Neural cell (in vitro differentiated cells): Measurements from ENCODE around the gene ROPN1B. TPM values are rescaled to one million over a fixed set of nuclear protein-coding genes. Genes with fewer than 3 reads are reported as not detected.

Experiments
- H2AFZ ChIP-seq: fragments of 200-600, 300-800 bp; sonication (generic), shearing (Covaris generic); 2 replicates; pipeline ENCODE4 v1.6.0; 2014; ENCODE audit warnings: low read depth, mild to moderate bottlenecking, antibody characterized with exemption, low read length, moderate library complexity
- H3F3A ChIP-seq: fragments of 200-600 bp; shearing (Covaris generic); 2 replicates; pipeline ENCODE4 v1.6.1; 2016; ENCODE audit warnings: mild to moderate bottlenecking, moderate library complexity, mixed read lengths, antibody characterized with exemption, low read length; ENCODE audit not compliant: insufficient read depth, poor library complexity, severe bottlenecking
- H3K27ac ChIP-seq: fragments of 200-600, 300-800 bp; sonication (generic), shearing (Covaris generic); 2 replicates; pipeline ENCODE4 v1.5.1; 2014; ENCODE audit warnings: mild to moderate bottlenecking, low read length, moderate library complexity
- H3K27me3 ChIP-seq: fragments of 300-800, 200-600 bp; sonication (generic), shearing (Covaris generic); 2 replicates; pipeline ENCODE4 v1.6.0; 2014; ENCODE audit warnings: mild to moderate bottlenecking, low read depth, low read length, moderate library complexity; ENCODE audit not compliant: insufficient read depth
- H3K36me3 ChIP-seq: fragments of 300-800, 200-600 bp; sonication (generic), shearing (Covaris generic); 2 replicates; pipeline ENCODE4 v1.5.1; 2014; ENCODE audit warnings: mild to moderate bottlenecking, antibody characterized with exemption, low read length, moderate library complexity; ENCODE audit not compliant: insufficient read depth
- H3K4me2 ChIP-seq: fragments of 300-800, 200-600 bp; sonication (generic), shearing (Covaris generic); 2 replicates; pipeline ENCODE4 v1.6.0; 2014; ENCODE audit warnings: mild to moderate bottlenecking, low read length
- H3K4me3 ChIP-seq: fragments of 300-800, 200-600 bp; sonication (generic), shearing (Covaris generic); 2 replicates; pipeline ENCODE4 v1.5.1; 2014; ENCODE audit warnings: mild to moderate bottlenecking, low read length, moderate library complexity
- H3K79me2 ChIP-seq: fragments of 200-600 bp; shearing (Covaris generic); replicated peaks from 2 replicates; pipeline ENCODE4 v1.6.0; 2014; ENCODE audit warnings: mild to moderate bottlenecking, low read length, moderate library complexity; ENCODE audit not compliant: insufficient read depth
- H3K9ac ChIP-seq: fragments of 300-800, 200-600 bp; sonication (generic), shearing (Covaris generic); 2 replicates; pipeline ENCODE4 v1.6.1; 2016; ENCODE audit warnings: mild to moderate bottlenecking, low read length, mixed read lengths
- H3K9me2 ChIP-seq: fragments of 200-600 bp; shearing (Covaris generic); 2 replicates; pipeline ENCODE4 v1.6.1; 2016; ENCODE audit warnings: mild to moderate bottlenecking, low read length, mixed read lengths; ENCODE audit not compliant: insufficient read depth
- H3K9me3 ChIP-seq: fragments of 200-600, 300-800 bp; sonication (generic), shearing (Covaris generic); 2 replicates; pipeline ENCODE4 v1.6.1; 2016; ENCODE audit warnings: mild to moderate bottlenecking, mixed run types, low read length, moderate library complexity, mixed read lengths
- H4K20me1 ChIP-seq: fragments of 200-600 bp; shearing (Covaris generic); 2 replicates; pipeline ENCODE4 v1.6.1; 2016; ENCODE audit warnings: mild to moderate bottlenecking, mixed run types; ENCODE audit not compliant: insufficient read depth
- EP300 ChIP-seq: fragments of 450-650 bp; conservative IDR thresholded peaks from 2 replicates; pipeline ENCODE4 v1.6.1; 2014; ENCODE audit warnings: antibody characterized with exemption, mild to moderate bottlenecking, moderate library complexity; ENCODE audit not compliant: poor library complexity, severe bottlenecking
- EZH2 ChIP-seq: fragments of 200-600, 300-800 bp; shearing (Covaris generic), sonication (generic); IDR thresholded peaks from 2 replicates; pipeline ENCODE4 v1.6.1; 2014; ENCODE audit warnings: antibody characterized with exemption, low read length, borderline replicate concordance, mild to moderate bottlenecking; ENCODE audit not compliant: insufficient read depth, poor library complexity, severe bottlenecking
- MXI1 ChIP-seq: fragments of 450-650 bp; conservative IDR thresholded peaks from 2 replicates; pipeline ENCODE4 v1.6.1; 2014; ENCODE audit warnings: antibody characterized with exemption, mild to moderate bottlenecking; ENCODE audit not compliant: poor library complexity, severe bottlenecking
- POLR2AphosphoS5 ChIP-seq: IDR thresholded peaks from 2 replicates; pipeline ENCODE4 v1.6.1; 2012
- RAD21 ChIP-seq: fragments of 450-650 bp; conservative IDR thresholded peaks from 2 replicates; pipeline ENCODE4 v1.6.1; 2014; ENCODE audit warnings: antibody characterized with exemption, mild to moderate bottlenecking, moderate library complexity
- SMC3 ChIP-seq: fragments of 450-650 bp; conservative IDR thresholded peaks from 2 replicates; pipeline ENCODE4 v1.6.1; 2014; ENCODE audit warnings: antibody characterized with exemption, mild to moderate bottlenecking, moderate library complexity; ENCODE audit not compliant: poor library complexity
- TAF1 ChIP-seq: IDR thresholded peaks from 2 replicates; pipeline ENCODE4 v1.6.1; 2012; ENCODE audit warnings: low read depth
- polyA plus RNA-seq: library from polyadenylated mRNA; depleted of rRNA; stranded (reverse); fragments of >200 nt; gene quantifications from 2 replicates; pipeline ENCODE4 v1.2.3, GENCODE V29; 2014
- TF ChIP-seq, protein P1 (sequence below): fragments of 450-650 bp; IDR thresholded peaks from 2 replicates; pipeline ENCODE4 v1.5.1; 2014; ENCODE audit warnings: antibody characterized with exemption, mild to moderate bottlenecking, moderate library complexity; ENCODE audit not compliant: poor library complexity, severe bottlenecking
- TF ChIP-seq, protein P2 (sequence below): IDR thresholded peaks from 2 replicates; pipeline ENCODE4 v1.6.1; 2012; ENCODE audit warnings: borderline replicate concordance

ROPN1B gene
- polyA plus RNA-seq, 1 donor from 2014 or later = 0.11 TPM

DNA sequence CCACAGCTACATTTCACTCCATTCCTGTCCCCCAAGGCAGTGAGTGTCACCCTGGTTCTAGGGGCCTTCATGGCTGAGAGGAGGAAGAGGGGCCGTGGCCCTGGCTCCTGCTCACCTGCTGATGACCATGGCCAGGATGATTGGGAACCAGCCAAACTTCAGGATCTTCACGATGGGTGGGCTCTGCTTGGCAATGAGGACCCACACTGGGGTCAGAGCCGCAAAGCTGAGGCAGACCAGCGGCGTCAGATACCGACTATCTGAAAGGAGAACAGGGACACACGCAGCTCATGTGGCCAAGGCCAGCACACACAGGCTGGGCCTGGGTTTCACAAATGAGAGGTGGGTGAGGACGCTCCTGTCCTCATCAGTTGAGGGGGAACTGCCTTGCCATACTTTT lies 47.6 kb downstream of the ROPN1B start:
- no peak overlapping the region for H3K9ac ChIP-seq
- H3K79me2 ChIP-seq = no peaks in the 10 kb centered on the region
- H3F3A ChIP-seq = no peaks in the 10 kb centered on the region
- H4K20me1 ChIP-seq = no peaks in the 10 kb centered on the region
- no peaks in the 10 kb centered on the region for H3K9me3 ChIP-seq
- no peak overlapping the region for H2AFZ ChIP-seq
- peaks cover 9% of the 10 kb centered on the region for H3K36me3 ChIP-seq
- no peak overlapping the region for H3K4me3 ChIP-seq
- no peaks in the 10 kb centered on the region for H3K9me2 ChIP-seq
- no peaks in the 10 kb centered on the region for H3K27me3 ChIP-seq
- no peak for TF ChIP-seq SMC3
- TF ChIP-seq, protein P1, sequence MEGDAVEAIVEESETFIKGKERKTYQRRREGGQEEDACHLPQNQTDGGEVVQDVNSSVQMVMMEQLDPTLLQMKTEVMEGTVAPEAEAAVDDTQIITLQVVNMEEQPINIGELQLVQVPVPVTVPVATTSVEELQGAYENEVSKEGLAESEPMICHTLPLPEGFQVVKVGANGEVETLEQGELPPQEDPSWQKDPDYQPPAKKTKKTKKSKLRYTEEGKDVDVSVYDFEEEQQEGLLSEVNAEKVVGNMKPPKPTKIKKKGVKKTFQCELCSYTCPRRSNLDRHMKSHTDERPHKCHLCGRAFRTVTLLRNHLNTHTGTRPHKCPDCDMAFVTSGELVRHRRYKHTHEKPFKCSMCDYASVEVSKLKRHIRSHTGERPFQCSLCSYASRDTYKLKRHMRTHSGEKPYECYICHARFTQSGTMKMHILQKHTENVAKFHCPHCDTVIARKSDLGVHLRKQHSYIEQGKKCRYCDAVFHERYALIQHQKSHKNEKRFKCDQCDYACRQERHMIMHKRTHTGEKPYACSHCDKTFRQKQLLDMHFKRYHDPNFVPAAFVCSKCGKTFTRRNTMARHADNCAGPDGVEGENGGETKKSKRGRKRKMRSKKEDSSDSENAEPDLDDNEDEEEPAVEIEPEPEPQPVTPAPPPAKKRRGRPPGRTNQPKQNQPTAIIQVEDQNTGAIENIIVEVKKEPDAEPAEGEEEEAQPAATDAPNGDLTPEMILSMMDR = no peak
- TF ChIP-seq, protein P2, sequence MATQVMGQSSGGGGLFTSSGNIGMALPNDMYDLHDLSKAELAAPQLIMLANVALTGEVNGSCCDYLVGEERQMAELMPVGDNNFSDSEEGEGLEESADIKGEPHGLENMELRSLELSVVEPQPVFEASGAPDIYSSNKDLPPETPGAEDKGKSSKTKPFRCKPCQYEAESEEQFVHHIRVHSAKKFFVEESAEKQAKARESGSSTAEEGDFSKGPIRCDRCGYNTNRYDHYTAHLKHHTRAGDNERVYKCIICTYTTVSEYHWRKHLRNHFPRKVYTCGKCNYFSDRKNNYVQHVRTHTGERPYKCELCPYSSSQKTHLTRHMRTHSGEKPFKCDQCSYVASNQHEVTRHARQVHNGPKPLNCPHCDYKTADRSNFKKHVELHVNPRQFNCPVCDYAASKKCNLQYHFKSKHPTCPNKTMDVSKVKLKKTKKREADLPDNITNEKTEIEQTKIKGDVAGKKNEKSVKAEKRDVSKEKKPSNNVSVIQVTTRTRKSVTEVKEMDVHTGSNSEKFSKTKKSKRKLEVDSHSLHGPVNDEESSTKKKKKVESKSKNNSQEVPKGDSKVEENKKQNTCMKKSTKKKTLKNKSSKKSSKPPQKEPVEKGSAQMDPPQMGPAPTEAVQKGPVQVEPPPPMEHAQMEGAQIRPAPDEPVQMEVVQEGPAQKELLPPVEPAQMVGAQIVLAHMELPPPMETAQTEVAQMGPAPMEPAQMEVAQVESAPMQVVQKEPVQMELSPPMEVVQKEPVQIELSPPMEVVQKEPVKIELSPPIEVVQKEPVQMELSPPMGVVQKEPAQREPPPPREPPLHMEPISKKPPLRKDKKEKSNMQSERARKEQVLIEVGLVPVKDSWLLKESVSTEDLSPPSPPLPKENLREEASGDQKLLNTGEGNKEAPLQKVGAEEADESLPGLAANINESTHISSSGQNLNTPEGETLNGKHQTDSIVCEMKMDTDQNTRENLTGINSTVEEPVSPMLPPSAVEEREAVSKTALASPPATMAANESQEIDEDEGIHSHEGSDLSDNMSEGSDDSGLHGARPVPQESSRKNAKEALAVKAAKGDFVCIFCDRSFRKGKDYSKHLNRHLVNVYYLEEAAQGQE = no peak
- TF ChIP-seq MXI1 = no peak
- no peak overlapping the region for H3K27ac ChIP-seq
- H3K4me2 ChIP-seq = no peak overlapping the region

DNA sequence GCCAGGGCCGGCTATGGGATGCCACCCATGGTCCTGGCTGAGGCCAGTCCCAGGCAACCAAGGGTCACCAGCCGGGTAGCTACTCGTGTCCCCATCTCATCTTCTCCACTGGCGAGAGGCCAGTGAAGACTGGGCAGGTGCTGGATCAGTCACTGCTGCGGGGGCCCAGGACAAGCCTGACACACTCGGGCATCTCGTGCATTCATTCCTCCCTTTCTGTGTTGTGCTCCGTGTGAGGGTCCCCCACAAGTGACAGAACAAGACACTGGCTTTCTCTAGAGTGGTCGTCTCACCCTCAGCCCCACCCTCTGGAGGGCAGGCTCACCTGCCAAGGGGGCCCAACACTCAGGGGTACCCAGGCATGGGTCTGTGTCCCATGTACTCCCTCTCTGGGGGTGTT lies 48.4 kb downstream of the ROPN1B start:
- Histone ChIP-seq H3F3A (no peaks in the 10 kb centered on the region), H3K79me2 (no peaks in the 10 kb centered on the region), H3K9ac (no peak overlapping the region), H3K9me3 (no peaks in the 10 kb centered on the region), H4K20me1 (no peaks in the 10 kb centered on the region), H3K36me3 (peaks cover 6% of the 10 kb centered on the region), H3K4me3 (no peak overlapping the region), H3K4me2 (no peak overlapping the region), H3K27ac (no peak overlapping the region), H2AFZ (no peak overlapping the region), H3K27me3 (no peaks in the 10 kb centered on the region), H3K9me2 (no peaks in the 10 kb centered on the region)
- TF ChIP-seq MXI1 = no peak
- TF ChIP-seq, protein P2 = no peak
- TF ChIP-seq EZH2 = no peak
- TF ChIP-seq EP300 = no peak
- TF ChIP-seq RAD21 = no peak
- no peak for TF ChIP-seq SMC3
- TF ChIP-seq POLR2AphosphoS5 = no peak
- TF ChIP-seq TAF1 = no peak
